GM10266 (cell line): ENCODE data around the gene ZP2.
"Not testable (repeated sequence)": the region's sequence is repeated elsewhere in the genome, so short reads cannot be mapped to it uniquely, and the experiment has no call there.

ENCODE experiments used
- DNase-seq: peaks from one replicate; pipeline ENCODE4 v3.0.0; 2012; ENCODE audit errors: extremely low spot score
- TF ChIP-seq, protein P1 (sequence below): IDR thresholded peaks from 2 replicates; pipeline ENCODE4 v1.5.1; 2012; ENCODE audit warnings: mild to moderate bottlenecking, low read depth; ENCODE audit not compliant: control insufficient read depth, insufficient read depth; ENCODE audit errors: missing control alignments

The ZP2 gene

DNA sequence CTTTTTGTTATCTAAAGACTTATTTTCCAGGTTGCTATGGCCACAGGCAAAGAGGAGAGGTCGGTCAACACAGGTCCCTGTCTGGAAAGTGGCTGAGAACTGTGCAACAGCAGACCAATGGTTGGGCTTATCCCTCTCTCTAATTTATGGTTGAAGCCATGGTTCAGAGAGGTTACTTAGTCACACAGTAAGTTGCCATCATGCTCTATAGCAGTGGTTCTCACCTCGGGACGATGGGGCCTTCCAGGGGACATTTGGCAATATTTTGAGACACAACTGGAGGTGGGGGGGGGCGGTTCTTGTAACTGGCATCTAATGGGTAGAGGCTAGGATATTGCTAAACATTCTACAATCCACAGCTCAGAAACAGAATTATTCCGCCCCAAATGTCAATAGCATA, 53.7 kb downstream of the ZP2 start:
- DNase-seq, result no peak

DNA sequence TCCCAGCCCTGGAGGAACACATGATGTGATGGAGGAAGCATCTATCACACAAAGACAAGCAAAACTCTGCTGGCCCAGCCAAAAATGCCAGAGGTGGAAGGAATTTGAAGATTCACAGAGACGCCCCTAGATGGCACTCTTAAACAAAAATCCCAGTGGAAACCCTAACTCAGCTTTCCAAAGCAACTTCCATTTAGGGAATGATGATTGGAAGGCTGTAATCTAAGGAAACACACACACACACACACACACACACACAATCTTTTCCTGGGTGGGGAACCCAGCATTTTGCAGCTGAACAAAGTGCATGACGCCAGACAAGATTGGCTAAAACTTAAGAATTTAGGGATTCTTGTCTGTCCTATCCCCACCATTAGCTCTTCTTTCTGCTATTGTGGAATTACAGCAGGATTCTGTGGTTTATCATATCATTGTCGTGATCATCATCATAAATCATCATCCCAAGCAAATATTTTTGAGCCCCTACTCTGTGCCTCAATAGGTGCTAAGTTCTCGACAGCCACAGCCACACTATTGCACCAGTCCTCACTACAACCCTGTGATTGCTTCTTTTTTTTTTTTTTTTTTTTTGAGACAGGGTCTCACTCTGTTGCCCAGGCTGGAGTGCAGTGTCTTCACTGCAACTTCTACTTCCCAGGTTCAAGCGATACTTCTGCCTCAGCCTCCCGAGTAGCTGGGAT, 54.5 kb downstream of the ZP2 start:
- peak; percentile 75 for DNase-seq
- TF ChIP-seq, protein P1, sequence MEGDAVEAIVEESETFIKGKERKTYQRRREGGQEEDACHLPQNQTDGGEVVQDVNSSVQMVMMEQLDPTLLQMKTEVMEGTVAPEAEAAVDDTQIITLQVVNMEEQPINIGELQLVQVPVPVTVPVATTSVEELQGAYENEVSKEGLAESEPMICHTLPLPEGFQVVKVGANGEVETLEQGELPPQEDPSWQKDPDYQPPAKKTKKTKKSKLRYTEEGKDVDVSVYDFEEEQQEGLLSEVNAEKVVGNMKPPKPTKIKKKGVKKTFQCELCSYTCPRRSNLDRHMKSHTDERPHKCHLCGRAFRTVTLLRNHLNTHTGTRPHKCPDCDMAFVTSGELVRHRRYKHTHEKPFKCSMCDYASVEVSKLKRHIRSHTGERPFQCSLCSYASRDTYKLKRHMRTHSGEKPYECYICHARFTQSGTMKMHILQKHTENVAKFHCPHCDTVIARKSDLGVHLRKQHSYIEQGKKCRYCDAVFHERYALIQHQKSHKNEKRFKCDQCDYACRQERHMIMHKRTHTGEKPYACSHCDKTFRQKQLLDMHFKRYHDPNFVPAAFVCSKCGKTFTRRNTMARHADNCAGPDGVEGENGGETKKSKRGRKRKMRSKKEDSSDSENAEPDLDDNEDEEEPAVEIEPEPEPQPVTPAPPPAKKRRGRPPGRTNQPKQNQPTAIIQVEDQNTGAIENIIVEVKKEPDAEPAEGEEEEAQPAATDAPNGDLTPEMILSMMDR, result peak; percentile 62

More for the DNA sequence above, 53.7 kb downstream of the ZP2 start:
- TF ChIP-seq, protein P1, result no peak

DNA sequence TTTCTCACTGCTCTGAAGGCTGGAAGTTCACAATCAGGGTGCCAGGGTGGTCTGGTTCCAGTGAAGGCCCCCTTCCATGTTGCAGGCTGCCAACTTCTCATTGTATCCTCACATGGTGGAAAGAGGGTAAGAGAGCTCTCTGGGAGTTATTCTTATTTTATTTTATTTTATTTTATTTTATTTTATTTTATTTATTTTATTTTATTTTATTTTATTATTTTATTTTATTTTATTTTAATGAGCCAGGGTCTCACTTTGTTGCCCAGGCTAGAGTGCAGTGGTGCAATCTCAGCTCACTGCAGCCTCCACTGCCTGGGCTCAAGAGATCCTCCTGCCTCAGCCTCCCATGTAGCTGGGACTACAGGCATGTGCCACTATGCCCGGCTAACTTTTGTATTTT, 55.4 kb downstream of the ZP2 start:
- DNase-seq, result not testable (repeated sequence)

DNA sequence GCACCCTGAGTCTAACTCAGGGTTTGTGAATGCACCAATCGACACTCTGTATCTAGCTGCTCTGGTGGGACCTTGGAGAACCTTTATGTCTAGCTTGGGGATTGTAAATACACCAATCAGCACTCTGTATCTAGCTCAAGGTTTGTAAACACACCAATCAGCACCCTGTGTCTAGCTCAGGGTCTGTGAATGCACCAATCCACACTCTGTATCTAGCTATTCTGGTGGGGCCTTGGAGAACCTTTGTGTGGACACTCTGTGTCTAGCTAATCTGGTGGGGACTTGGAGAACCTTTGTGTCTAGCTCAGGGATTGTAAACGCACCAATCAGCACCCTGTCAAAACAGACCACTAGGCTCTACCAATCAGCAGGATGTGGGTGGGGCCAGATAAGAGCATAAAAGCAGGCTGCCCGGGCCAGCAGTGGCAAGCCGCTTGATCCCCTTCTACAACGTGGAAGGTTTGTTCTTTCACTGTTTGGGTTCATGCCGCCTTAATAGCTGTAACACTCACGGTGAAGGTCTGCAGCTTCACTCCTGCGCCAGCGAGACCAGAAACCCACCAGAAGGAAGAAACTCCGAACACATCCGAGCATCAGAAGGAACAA, 58.1 kb downstream of the ZP2 start:
- not testable (repeated sequence) for DNase-seq

DNA sequence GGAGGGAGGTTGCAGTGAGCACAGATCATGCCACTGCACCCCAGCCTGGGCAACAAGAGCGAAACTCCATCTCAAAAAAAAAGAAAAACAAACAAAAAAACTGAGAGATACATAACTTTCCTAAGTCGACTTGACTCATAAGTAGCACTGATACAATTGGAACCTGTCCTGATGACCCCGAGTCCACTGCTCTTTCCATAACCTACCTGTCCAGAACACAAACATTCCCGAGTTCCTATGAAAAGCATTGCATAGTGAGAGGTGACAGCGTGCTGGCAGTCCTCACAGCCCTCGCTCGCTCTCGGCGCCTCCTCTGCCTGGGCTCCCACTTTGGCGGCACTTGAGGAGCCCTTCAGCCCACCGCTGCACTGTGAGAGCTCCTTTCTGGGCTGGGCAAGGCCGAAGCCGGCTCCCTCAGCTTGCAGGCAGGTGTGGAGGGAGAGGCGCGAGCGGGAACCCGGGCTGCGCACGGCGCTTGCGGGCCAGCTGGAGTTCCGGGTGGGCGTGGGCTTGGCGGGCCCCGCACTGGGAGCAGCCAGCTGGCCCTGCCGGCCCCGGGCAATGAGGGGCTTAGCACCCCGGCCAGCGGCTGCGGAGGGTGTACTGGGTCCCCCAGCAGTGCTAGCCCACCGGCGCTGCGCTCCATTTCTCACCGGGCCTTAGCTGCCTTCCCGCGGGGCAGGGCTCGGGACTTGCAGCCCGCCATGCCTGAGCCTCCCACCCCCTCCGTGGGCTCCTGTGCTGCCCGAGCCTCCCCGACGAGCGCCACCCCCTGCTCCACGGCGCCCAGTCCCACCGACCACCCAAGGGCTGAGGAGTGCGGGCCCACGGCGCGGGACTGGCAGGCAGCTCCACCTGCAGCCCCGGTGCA, 59.0 kb downstream of the ZP2 start:
- DNase-seq, result not testable (repeated sequence)

DNA sequence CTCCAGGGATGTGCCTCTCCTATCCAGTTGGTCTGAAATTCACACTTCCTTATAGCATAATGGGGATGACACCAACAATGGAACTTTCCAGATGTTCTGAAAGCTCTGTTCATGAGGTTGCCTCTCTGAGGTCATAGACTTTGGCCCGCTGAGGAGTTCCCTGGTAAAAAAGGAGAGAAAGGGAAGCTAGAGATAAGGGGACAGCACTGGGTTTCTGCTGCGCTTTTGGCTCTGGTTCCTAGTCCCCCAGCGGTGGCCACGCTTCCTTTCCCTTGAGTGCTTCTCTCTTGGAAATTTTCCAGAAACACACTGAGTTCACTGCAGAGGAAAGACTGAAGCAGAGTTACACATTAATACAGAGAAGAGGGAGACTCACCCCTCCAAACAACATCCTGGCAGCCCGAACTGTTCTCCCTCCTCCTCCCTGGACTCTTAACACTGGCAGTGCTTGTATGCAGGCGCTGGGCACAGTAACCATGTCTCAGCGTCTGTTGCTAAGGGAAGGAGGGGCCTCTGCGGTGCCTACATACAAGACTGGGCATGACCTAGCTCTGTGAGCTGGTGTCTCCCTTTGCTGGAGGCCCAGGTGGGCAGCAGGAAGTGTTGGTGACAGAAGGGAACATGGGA, 60.9 kb downstream of the ZP2 start, which contains the start of gene DNAH3:
Gene DNAH3, minus strand, starts transcription at position 472 of the 627 bp plus-strand sequence. CDS start 527 bp downstream, outside the sequence.
- TF ChIP-seq, protein P1, result no peak
- no peak for DNase-seq
